HepG2 (cell line): ENCODE results near the gene VSTM4. TPM values are rescaled to one million over a fixed set of nuclear protein-coding genes. Genes with fewer than 3 reads are reported as not detected.

Source experiments
- ATAC-seq: fragments of 200-7000 bp; cut with Tn5 transposase; 3 replicates; pipeline ENCODE4 v1.9.1; 2020; ENCODE audit warnings: mild to moderate bottlenecking, moderate library complexity
- BruUV-seq: library from RNA; stranded (reverse); fragments of 400-500 nt; replicated peaks from 2 replicates; lab custom pipeline; 2021; lab: Mats Ljungman, UMichigan
- CTCF ChIA-PET: fragments of 300-600 bp; formaldehyde crosslinking; extraction: SDS; loops from one replicate; lab custom pipeline; 2021; ENCODE audit warnings: low total read pairs, inconsistent platforms, low intra/inter-chr PET ratio; lab: Yijun Ruan, JAX
- POLR2A ChIA-PET: fragments of 350-600 bp; sonication (Branson Sonifier 250); formaldehyde crosslinking; loops from one replicate; lab custom pipeline; 2020; ENCODE audit warnings: antibody characterized with exemption, inconsistent platforms; lab: Yijun Ruan, JAX
- DNase-seq: peaks from one replicate; pipeline ENCODE4 v3.0.0-alpha.2; 2015; ENCODE audit warnings: low spot score
- FAIRE-seq: peaks from 3 replicates; lab custom pipeline; 2011; peaks lifted over from hg19 to GRCh38; lab: Jason Lieb, UNC
- H2AFZ ChIP-seq: one replicate; pipeline ENCODE4 v1.6.1; 2011; ENCODE audit warnings: low read length, inconsistent platforms
- H3K27ac ChIP-seq: fragments of 300-600 bp; 3 replicates; pipeline ENCODE4 v1.8.0; 2011; ENCODE audit warnings: mixed run types, mild to moderate bottlenecking, mixed read lengths, low read length, inconsistent platforms; ENCODE audit not compliant: insufficient read depth; ENCODE audit errors: extremely low read length
- H3K27me3 ChIP-seq, 2 experiments: fragments of 200-600 bp in 1 of 2; 2 replicates in 1 of 2; 3 replicates in 1 of 2; pipeline versions ENCODE4 v1.6.0 to v1.8.0; 2011; ENCODE audit warnings: low read length in 2 of 2, mild to moderate bottlenecking in 2 of 2, moderate library complexity in 2 of 2, inconsistent platforms in 1 of 2; ENCODE audit not compliant: insufficient read depth in 2 of 2, control insufficient read depth in 1 of 2
- H3K36me3 ChIP-seq, 2 experiments: fragments of 200-600 bp in 1 of 2; replicated peaks in 1 of 2; 2 replicates in 1 of 2; 3 replicates in 1 of 2; pipeline versions ENCODE4 v1.5.1 to v1.8.0; 2011; ENCODE audit warnings: low read length in 2 of 2, inconsistent platforms in 1 of 2; ENCODE audit not compliant: insufficient read depth in 2 of 2, control insufficient read depth in 1 of 2
- H3K4me1 ChIP-seq: 2 replicates; pipeline ENCODE4 v1.5.1; 2012; ENCODE audit warnings: low read length, inconsistent platforms; ENCODE audit not compliant: insufficient read depth
- H3K4me2 ChIP-seq: 2 replicates; pipeline ENCODE4 v1.6.0; 2011; ENCODE audit warnings: low read depth, low read length, inconsistent platforms
- H3K4me3 ChIP-seq, 3 experiments: fragments of 200-600 bp in 1 of 3; sonication (generic), shearing (Covaris generic) in 1 of 3; replicated peaks in 1 of 3; 2 replicates each; pipeline ENCODE4 v1.5.1; 2011 to 2016; ENCODE audit warnings: low read length in 3 of 3, inconsistent platforms in 2 of 3, low read depth in 2 of 3, mild to moderate bottlenecking in 2 of 3, control low read depth in 1 of 3, mixed read lengths in 1 of 3; ENCODE audit not compliant: insufficient read depth in 1 of 3
- H3K79me2 ChIP-seq: one replicate; pipeline ENCODE4 v1.6.1; 2011; ENCODE audit warnings: low read length, inconsistent platforms; ENCODE audit not compliant: insufficient read depth
- H3K9ac ChIP-seq: 2 replicates; pipeline ENCODE4 v1.6.0; 2011; ENCODE audit warnings: mild to moderate bottlenecking, low read depth, low read length, inconsistent platforms; ENCODE audit not compliant: insufficient read depth
- H3K9me3 ChIP-seq: 2 replicates; pipeline ENCODE4 v1.5.1; 2012; ENCODE audit warnings: mild to moderate bottlenecking, low read length
- H4K20me1 ChIP-seq: 2 replicates; pipeline ENCODE4 v1.6.0; 2011; ENCODE audit warnings: inconsistent platforms, mild to moderate bottlenecking, low read length, moderate library complexity; ENCODE audit not compliant: insufficient read depth
- CENPX ChIP-seq: sonication (generic); formaldehyde crosslinking; IDR thresholded peaks from 2 replicates; pipeline ENCODE4 v1.9.0; 2021; ENCODE audit warnings: mild to moderate bottlenecking, missing genetic modification reagents, moderate library complexity
- CHD2 ChIP-seq: IDR thresholded peaks from 2 replicates; pipeline ENCODE4 v1.6.1; 2011; ENCODE audit warnings: low read depth, low read length, improper control_type of control experiment
- DMTF1 ChIP-seq: sonication (generic); formaldehyde crosslinking; IDR thresholded peaks from 2 replicates; pipeline ENCODE4 v1.4.0; 2020; ENCODE audit warnings: mild to moderate bottlenecking, missing genetic modification reagents
- EZH2 ChIP-seq: conservative IDR thresholded peaks from 2 replicates; pipeline ENCODE4 v1.6.1; 2012; ENCODE audit warnings: mild to moderate bottlenecking, low read depth, low read length, moderate library complexity
- FOXP4 ChIP-seq: sonication (generic); formaldehyde crosslinking; IDR thresholded peaks from 2 replicates; pipeline ENCODE4 v1.4.0; 2020; ENCODE audit warnings: missing genetic modification reagents
- MED1 ChIP-seq: sonication (generic); formaldehyde crosslinking; IDR thresholded peaks from 2 replicates; pipeline ENCODE4 v1.4.0; 2020; ENCODE audit warnings: missing genetic modification reagents
- ZFY ChIP-seq: sonication (generic); formaldehyde crosslinking; IDR thresholded peaks from 2 replicates; pipeline ENCODE4 v1.4.0; 2020; ENCODE audit warnings: missing genetic modification reagents
- ZNF530 ChIP-seq: sonication (generic); formaldehyde crosslinking; IDR thresholded peaks from 2 replicates; pipeline ENCODE4 v1.5.0; 2020; ENCODE audit warnings: low read depth, mild to moderate bottlenecking, missing genetic modification reagents
- WGBS: methylation state at CpG from one replicate; pipeline ENCODE4 v1.1.6; 2017; ENCODE audit warnings: low lambda C conversion rate; 5-methylcytosine and 5-hydroxymethylcytosine counted together
- in situ Hi-C: cut with HindIII; loops from 2 replicates; pipeline ENCODE4 v1.10.0; 2017; ENCODE audit warnings: low pct_unique_long_range_greater_than_20kb; ENCODE audit not compliant: extremely low pct_ligation_motif_present
- intact Hi-C: fragments of 100-400 bp; cut with micrococcal nuclease; formaldehyde crosslinking; loops from one replicate; pipeline ENCODE4 v1.10.0; 2022; ENCODE audit not compliant: unreplicated experiment
- polyA plus RNA-seq, 8 experiments: library from polyadenylated mRNA; depleted of rRNA in 3 of 8; stranded (reverse) in 7 of 8; unstranded in 1 of 8; fragments of >200 nt; fragmentation: Illumina TruSeq in 4 of 8; extraction: Trizol in 4 of 8; gene quantifications; 2 replicates each; pipeline versions ENCODE4 v1.2.1 to v1.2.3, GENCODE V29; 2011 to 2016; ENCODE audit warnings: low read depth in 4 of 8, missing spikeins in 1 of 8, mixed read lengths in 1 of 8; ENCODE audit not compliant: insufficient read depth in 1 of 8
- total RNA-seq, 5 experiments: library from RNA; depleted of rRNA; stranded (reverse); fragments of >200 nt; fragmentation: Illumina TruSeq; extraction: Trizol; gene quantifications; 2 replicates each; pipeline ENCODE4 v1.2.3, GENCODE V29; 2016; ENCODE audit warnings: low read depth in 1 of 5

Gene VSTM4
- total and polyA plus RNA-seq, 2 of the 13 experiments (the other 11 are each of a cell fraction or from before 2014, with no cell fraction given), result not detected

- TF ChIP-seq ZFY (no peak), CHD2 (no peak)
Observed at GRCh38 chr10:49029666-49030065, 85.7 kb downstream of the VSTM4 start (continued).

- Histone ChIP-seq H3K9me3 (no peaks in the 10 kb centered on the region), H3K9ac (no peak overlapping the region), H3K36me3 (no peaks in the 10 kb centered on the region), H3K79me2 (no peaks in the 10 kb centered on the region), H3K27ac (no peak overlapping the region), H2AFZ (no peak overlapping the region), H3K4me1 (peaks cover 13% of the 10 kb centered on the region), H3K4me3 (no peak overlapping the region), H3K4me2 (no peak overlapping the region), H3K27me3 (no peaks in the 10 kb centered on the region), H4K20me1 (no peaks in the 10 kb centered on the region)
- ATAC-seq (no peak), DNase-seq (no peak), FAIRE-seq (no peak)
- BruUV-seq, result no TSS peak
- TF ChIP-seq DMTF1 (CRISPR knock-in tag), result no peak
- TF ChIP-seq FOXP4 (CRISPR knock-in tag), result no peak
- no peak for TF ChIP-seq EZH2
- TF ChIP-seq CENPX, result no peak
- TF ChIP-seq MED1 (CRISPR knock-in tag), result no peak
- TF ChIP-seq ZNF530 (CRISPR knock-in tag), result no peak
- in situ Hi-C loops (no loop called here), intact Hi-C loops (no loop called here)
- CTCF ChIA-PET, result no interaction called here
- WGBS, result 0% methylated on average over 2 of the region's 2 CpGs
- POLR2A ChIA-PET, result no interaction called here
Observed at GRCh38 chr10:49028639-49029038, 86.7 kb downstream of the VSTM4 start.
